Measurements from ENCODE around the gene FMN1.

DNA sequence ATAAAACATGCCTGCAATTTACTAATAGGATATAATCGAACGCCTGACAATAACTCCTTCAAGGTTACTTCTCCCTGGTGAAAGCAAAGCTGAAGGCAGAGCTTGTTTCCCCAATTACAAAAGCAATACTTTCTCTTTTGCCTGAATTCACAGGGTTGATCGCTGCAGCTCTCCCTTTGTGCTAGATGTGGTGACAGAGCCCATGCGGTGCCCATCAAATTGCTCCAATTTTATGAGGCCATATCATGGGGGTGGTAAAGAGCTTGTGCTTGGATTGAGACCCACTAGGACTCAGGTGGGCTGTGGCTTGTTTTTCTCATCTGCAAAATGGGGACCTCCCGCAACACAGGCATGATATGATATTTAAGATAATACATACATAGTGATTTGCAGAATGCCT is 333.3 kb downstream of the FMN1 start:
- TF ChIP-seq, protein P1, sequence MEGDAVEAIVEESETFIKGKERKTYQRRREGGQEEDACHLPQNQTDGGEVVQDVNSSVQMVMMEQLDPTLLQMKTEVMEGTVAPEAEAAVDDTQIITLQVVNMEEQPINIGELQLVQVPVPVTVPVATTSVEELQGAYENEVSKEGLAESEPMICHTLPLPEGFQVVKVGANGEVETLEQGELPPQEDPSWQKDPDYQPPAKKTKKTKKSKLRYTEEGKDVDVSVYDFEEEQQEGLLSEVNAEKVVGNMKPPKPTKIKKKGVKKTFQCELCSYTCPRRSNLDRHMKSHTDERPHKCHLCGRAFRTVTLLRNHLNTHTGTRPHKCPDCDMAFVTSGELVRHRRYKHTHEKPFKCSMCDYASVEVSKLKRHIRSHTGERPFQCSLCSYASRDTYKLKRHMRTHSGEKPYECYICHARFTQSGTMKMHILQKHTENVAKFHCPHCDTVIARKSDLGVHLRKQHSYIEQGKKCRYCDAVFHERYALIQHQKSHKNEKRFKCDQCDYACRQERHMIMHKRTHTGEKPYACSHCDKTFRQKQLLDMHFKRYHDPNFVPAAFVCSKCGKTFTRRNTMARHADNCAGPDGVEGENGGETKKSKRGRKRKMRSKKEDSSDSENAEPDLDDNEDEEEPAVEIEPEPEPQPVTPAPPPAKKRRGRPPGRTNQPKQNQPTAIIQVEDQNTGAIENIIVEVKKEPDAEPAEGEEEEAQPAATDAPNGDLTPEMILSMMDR (IDR thresholded peaks at IDR 0.05): no peak
- TF ChIP-seq, protein P2, sequence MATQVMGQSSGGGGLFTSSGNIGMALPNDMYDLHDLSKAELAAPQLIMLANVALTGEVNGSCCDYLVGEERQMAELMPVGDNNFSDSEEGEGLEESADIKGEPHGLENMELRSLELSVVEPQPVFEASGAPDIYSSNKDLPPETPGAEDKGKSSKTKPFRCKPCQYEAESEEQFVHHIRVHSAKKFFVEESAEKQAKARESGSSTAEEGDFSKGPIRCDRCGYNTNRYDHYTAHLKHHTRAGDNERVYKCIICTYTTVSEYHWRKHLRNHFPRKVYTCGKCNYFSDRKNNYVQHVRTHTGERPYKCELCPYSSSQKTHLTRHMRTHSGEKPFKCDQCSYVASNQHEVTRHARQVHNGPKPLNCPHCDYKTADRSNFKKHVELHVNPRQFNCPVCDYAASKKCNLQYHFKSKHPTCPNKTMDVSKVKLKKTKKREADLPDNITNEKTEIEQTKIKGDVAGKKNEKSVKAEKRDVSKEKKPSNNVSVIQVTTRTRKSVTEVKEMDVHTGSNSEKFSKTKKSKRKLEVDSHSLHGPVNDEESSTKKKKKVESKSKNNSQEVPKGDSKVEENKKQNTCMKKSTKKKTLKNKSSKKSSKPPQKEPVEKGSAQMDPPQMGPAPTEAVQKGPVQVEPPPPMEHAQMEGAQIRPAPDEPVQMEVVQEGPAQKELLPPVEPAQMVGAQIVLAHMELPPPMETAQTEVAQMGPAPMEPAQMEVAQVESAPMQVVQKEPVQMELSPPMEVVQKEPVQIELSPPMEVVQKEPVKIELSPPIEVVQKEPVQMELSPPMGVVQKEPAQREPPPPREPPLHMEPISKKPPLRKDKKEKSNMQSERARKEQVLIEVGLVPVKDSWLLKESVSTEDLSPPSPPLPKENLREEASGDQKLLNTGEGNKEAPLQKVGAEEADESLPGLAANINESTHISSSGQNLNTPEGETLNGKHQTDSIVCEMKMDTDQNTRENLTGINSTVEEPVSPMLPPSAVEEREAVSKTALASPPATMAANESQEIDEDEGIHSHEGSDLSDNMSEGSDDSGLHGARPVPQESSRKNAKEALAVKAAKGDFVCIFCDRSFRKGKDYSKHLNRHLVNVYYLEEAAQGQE (IDR thresholded peaks at IDR 0.05; ENCODE audit: insufficient read depth in 1 of 2, low read depth in 2 of 2, low read length in 1 of 2): no peak
- TF ChIP-seq TCF7L2 (IDR thresholded peaks at IDR 0.05; ENCODE audit: low read depth, low read length) (no peak), POLR2AphosphoS5 (IDR thresholded peaks at IDR 0.05; ENCODE audit: low read depth, low read length) (no peak), SIN3A (IDR thresholded peaks at IDR 0.05; ENCODE audit: borderline replicate concordance, insufficient read depth, low read depth, low read length) (no peak)
